Dendritic cell treated with granulocyte-macrophage colony-stimulating factor and Interleukin-4, amounts not matched to agents 40 ng/mL and 50 ng/mL, for 4 days (primary cell): Measurements from ENCODE around the gene MC3R.

Experiments used
- H3K27ac Mint-ChIP-seq: one replicate; pipeline ENCODE4 v1.8.0; 2022; ENCODE audit warnings: mild to moderate bottlenecking, mixed read lengths
- H3K27me3 Mint-ChIP-seq: one replicate; pipeline ENCODE4 v1.8.0; 2022; ENCODE audit warnings: mild to moderate bottlenecking, mixed read lengths
- H3K36me3 Mint-ChIP-seq: one replicate; pipeline ENCODE4 v1.8.0; 2022; ENCODE audit warnings: low read depth, mixed read lengths
- H3K4me1 Mint-ChIP-seq: one replicate; pipeline ENCODE4 v1.8.0; 2022; ENCODE audit warnings: low read depth, mixed read lengths
- H3K4me3 Mint-ChIP-seq: one replicate; pipeline ENCODE4 v1.8.0; 2022; ENCODE audit warnings: mild to moderate bottlenecking, moderate library complexity, mixed read lengths
- H3K9me3 Mint-ChIP-seq: one replicate; pipeline ENCODE4 v1.8.0; 2022; ENCODE audit warnings: mixed read lengths
- intact Hi-C: fragments of 100-400 bp; cut with micrococcal nuclease; formaldehyde crosslinking; loops from one replicate; pipeline ENCODE4 v1.15.0; 2022

MC3R gene

DNA sequence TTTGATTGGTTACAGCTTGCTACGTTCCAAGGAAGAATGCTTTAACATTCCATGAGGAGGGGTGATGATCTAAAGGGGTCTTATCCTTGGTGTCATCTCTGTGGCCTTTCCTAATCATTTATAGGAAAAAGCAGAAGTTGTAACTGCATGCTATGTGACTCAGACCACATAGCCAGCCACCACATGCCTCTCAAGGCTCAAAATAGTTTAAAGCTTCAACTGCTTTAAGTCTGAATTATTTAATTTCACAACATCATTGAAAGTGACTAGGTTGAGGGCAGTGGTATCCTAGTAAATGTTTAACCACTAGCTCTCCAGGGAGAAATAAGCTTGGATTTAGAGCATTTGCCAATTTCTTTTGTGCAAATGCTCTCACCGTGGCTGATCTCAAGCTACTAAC lies 29.7 kb downstream of the MC3R start:
- intact Hi-C loops = no loop called here
- Mint-ChIP-seq H3K9me3 (no peaks in the 10 kb centered on the region), H3K27me3 (no peaks in the 10 kb centered on the region), H3K4me3 (no peak overlapping the region), H3K4me1 (no peaks in the 10 kb centered on the region), H3K36me3 (no peaks in the 10 kb centered on the region), H3K27ac (no peak overlapping the region)

DNA sequence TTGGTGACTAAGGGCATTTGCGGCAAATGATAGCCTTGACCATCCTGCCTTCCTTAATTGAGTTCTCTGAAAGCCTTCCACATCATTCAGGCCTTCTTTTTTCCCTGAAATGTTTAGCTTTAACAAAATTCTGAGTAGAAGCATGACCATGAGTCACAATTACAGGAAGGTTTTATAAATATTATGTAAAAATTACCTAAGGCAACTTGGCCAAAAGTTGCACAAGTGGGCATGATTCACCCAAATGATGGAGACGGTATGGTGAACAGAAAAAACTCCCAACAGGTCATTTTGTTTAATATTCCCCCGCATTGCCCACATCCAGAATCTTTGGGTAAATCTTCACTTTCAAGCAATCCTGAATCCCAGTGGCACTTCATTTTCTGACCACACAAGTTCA lies 37.0 kb downstream of the MC3R start:
- intact Hi-C loops = no loop called here
- Mint-ChIP-seq H3K4me1 (no peaks in the 10 kb centered on the region), H3K27me3 (no peaks in the 10 kb centered on the region), H3K9me3 (no peaks in the 10 kb centered on the region), H3K36me3 (no peaks in the 10 kb centered on the region), H3K27ac (no peak overlapping the region), H3K4me3 (no peak overlapping the region)

DNA sequence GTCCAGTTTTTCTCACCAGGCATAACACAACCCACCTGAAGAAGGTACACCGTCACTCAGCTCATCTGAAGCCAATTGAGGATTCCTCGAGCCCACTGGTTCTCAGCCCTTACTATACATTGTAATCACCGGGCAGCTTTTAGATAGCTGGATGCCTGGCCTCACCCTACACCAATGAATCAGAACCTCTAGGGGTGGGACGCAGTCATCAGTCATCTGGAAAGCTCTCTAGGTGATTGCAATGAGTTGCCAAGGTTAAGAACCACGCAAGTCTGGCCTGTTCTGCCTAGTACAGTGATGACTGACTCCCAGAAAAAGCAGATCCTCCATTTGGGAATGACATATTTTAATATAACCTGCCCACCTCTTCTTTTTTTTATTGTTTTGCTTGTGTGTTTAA lies 41.1 kb downstream of the MC3R start:
- H3K9me3 Mint-ChIP-seq = no peaks in the 10 kb centered on the region
- H3K4me3 Mint-ChIP-seq = no peak overlapping the region
- H3K27ac Mint-ChIP-seq = no peak overlapping the region
- H3K4me1 Mint-ChIP-seq = no peaks in the 10 kb centered on the region
- H3K36me3 Mint-ChIP-seq = no peaks in the 10 kb centered on the region
- intact Hi-C loops = no loop called here
- no peaks in the 10 kb centered on the region for H3K27me3 Mint-ChIP-seq

DNA sequence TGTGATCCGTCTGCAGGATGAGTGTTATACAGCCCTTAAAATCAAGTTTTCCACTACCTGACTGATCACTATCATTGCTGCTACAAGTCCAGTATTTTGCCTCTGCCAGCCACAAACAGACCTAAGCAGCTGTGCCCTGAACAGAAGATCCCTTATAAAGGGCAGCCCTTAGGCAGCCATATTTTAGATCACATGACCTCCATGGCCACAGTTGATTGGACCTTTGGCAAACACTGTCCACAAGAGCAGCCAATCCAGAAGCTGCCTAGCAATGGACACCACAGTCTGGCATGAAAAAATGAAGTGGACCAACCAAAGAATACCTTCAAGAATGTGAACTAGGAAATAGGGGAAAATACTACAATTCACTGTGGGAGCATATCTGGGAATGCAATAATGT lies 50.8 kb downstream of the MC3R start:
- Mint-ChIP-seq H3K9me3 (no peaks in the 10 kb centered on the region), H3K36me3 (no peaks in the 10 kb centered on the region), H3K27ac (no peak overlapping the region), H3K4me3 (no peak overlapping the region), H3K27me3 (peaks cover 5% of the 10 kb centered on the region), H3K4me1 (no peaks in the 10 kb centered on the region)
- intact Hi-C loops = no loop called here
